Suppressor macrophage treated with lipopolysaccharide for 1 hour (primary cell): ENCODE data around the gene NOXA1.
"Not testable (repeated sequence)": the region's sequence is repeated elsewhere in the genome, so short reads cannot be mapped to it uniquely, and the experiment has no call there.

Experiments used
- DNase-seq, 3 donors: peaks; one replicate each; pipeline ENCODE4 v3.0.0-alpha.2; 2020 to 2022

Gene NOXA1

GRCh38 chr9:137466389-137467085 lies 43.3 kb downstream of the NOXA1 start:
- DNase-seq: not testable (repeated sequence)

GRCh38 chr9:137467161-137467581 lies 44.0 kb downstream of the NOXA1 start:
- DNase-seq: no peak

GRCh38 chr9:137467896-137468295 lies 44.7 kb downstream of the NOXA1 start:
- no peak for DNase-seq

DNA sequence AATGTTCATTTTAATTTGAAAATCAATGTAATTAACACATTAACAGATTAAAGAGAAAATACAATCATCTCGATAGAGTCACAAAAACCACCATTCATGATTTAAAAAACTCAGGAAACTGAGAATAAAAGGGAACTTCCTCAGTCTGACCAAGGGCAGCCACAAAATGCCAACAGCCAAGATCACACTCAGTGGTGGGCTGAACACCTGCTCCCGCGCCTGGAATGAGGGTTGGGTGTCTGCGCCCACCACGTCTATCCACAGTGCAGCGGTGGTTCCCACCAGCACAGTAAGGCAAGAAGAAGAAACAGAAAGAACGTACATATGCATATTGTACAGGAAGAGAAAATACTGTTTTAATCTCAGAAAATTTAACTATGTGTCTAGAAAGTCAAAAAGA lies 47.6 kb downstream of the NOXA1 start:
- no peak for DNase-seq

DNA sequence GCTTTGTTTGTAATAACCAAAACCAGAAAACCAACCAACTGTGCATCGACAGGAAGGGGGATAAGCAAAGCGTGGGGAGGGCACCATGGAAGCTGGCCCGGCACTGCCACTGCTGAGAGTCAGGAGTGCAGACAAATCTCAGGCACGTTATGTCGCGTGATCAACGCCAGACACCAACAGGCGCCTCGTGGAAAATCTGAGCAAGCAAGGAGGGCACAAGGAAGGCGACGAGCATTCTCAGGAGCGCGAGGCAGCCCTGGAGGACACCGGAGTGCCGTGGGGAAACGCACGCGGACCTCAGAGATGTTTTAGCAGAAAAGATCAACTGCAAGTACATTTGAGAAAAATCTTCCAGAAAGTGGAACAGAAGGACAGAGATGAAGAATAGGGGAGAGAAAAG lies 51.1 kb downstream of the NOXA1 start:
- no peak for DNase-seq

GRCh38 chr9:137475666-137476065 lies 52.5 kb downstream of the NOXA1 start:
- DNase-seq: no peak

GRCh38 chr9:137476856-137477255 lies 53.7 kb downstream of the NOXA1 start:
- no peak for DNase-seq

GRCh38 chr9:137477778-137478612 lies 54.8 kb downstream of the NOXA1 start:
- DNase-seq: no peak

DNA sequence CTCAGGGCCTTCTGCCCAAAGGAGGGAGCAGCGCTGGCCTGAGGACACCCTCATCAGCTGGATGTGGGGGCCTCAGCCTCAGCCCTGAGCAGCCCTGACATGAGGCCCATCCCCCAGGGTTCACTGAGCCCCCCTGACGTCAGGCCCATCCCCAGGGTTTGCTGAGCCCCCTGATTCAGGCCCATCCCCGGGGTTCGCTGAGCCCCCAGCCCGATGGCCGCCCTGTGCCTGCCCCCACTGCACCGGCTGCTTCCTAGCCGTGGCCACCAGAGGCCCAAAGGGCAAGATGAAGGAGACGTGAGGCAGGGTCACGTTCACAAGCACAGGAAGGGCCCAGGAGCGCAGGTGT lies 55.4 kb downstream of the NOXA1 start:
- DNase-seq: no peak

GRCh38 chr9:137478962-137479861 lies 56.0 kb downstream of the NOXA1 start:
- no peak for DNase-seq

GRCh38 chr9:137479892-137480685 lies 56.9 kb downstream of the NOXA1 start:
- no peak for DNase-seq

- DNase-seq: no peak
Measured at GRCh38 chr9:137480686-137481683, 57.8 kb downstream of the NOXA1 start.

GRCh38 chr9:137482094-137482781 lies 59.0 kb downstream of the NOXA1 start:
- DNase-seq: peak; percentile 87 to 90 (median 88)
